ENCODE results near the gene SLC45A1.

SLC45A1 gene

GRCh38 chr1:8390707-8391106 lies 72.8 kb downstream of the SLC45A1 start:
- H3K9me3 ChIP-seq (ENCODE audit: control insufficient read depth, insufficient read depth, low read depth, low read length) = no peaks in the 10 kb centered on the region
- H3K4me3 ChIP-seq (ENCODE audit: low read depth, low read length) = no peak overlapping the region
- ChIA-PET POLR2A (no interaction called here), CTCF (no interaction called here)
- no peak overlapping the region for H3K27ac ChIP-seq (ENCODE audit: extremely low read depth, low read depth, low read length)
- TF ChIP-seq ZNF398 (tag by site-specific recombination; IDR thresholded peaks at IDR 0.05) = 0 out of 2 replicates have a peak, but pooled peaks have one; percentile 15
- TF ChIP-seq ZNF747 (tag by site-specific recombination; IDR thresholded peaks at IDR 0.05) = no peak
- H3K4me1 ChIP-seq (ENCODE audit: control insufficient read depth, insufficient read depth, low read length) = peaks cover 11% of the 10 kb centered on the region; the same call in 1 of the 2 replicates
- peaks cover 4 to 18% of the 10 kb centered on the region in 2 experiments; a peak in 2 of 3 replicates for H3K36me3 ChIP-seq (ENCODE audit: control insufficient read depth in 2 of 2, insufficient read depth in 1 of 2, low read length in 2 of 2)

GRCh38 chr1:8392522-8392921 lies 74.6 kb downstream of the SLC45A1 start:
- peaks cover 15% of the 10 kb centered on the region; the same call in 1 of the 2 replicates for H3K4me1 ChIP-seq (ENCODE audit: control insufficient read depth, insufficient read depth, low read length)
- peaks cover 4 to 22% of the 10 kb centered on the region in 2 experiments; a peak in 2 of 3 replicates for H3K36me3 ChIP-seq (ENCODE audit: control insufficient read depth in 2 of 2, insufficient read depth in 1 of 2, low read length in 2 of 2)
- POLR2A ChIA-PET = no interaction called here
- CTCF ChIA-PET = no interaction called here
- H3K27ac ChIP-seq (ENCODE audit: extremely low read depth, low read depth, low read length) = no peak overlapping the region
- no peak overlapping the region for H3K4me3 ChIP-seq (ENCODE audit: low read depth, low read length)
- H3K9me3 ChIP-seq (ENCODE audit: control insufficient read depth, insufficient read depth, low read depth, low read length) = no peaks in the 10 kb centered on the region
- TF ChIP-seq ZNF513 (tag by site-specific recombination; IDR thresholded peaks at IDR 0.05) (no peak), ZNF704 (tag by site-specific recombination; IDR thresholded peaks at IDR 0.05) (no peak), ZNF830 (tag by site-specific recombination; IDR thresholded peaks at IDR 0.05; ENCODE audit: low read depth) (no peak), ZBTB7A (tag by site-specific recombination; IDR thresholded peaks at IDR 0.05; ENCODE audit: low read depth) (no peak), REST (tag by site-specific recombination; IDR thresholded peaks at IDR 0.05) (no peak), ZFP3 (tag by site-specific recombination; IDR thresholded peaks at IDR 0.05; ENCODE audit: low read depth) (no peak), ZNF214 (tag by site-specific recombination; IDR thresholded peaks at IDR 0.05; ENCODE audit: borderline replicate concordance) (no peak), ZNF221 (tag by site-specific recombination; IDR thresholded peaks at IDR 0.05; ENCODE audit: borderline replicate concordance) (no peak), SP2 (tag by site-specific recombination; IDR thresholded peaks at IDR 0.05) (no peak), ZNF76 (tag by site-specific recombination; IDR thresholded peaks at IDR 0.05; ENCODE audit: borderline replicate concordance, low read depth) (no peak), KLF8 (tag by site-specific recombination; IDR thresholded peaks at IDR 0.05) (no peak), ZNF114 (tag by site-specific recombination; IDR thresholded peaks at IDR 0.05) (no peak), ZNF548 (tag by site-specific recombination; IDR thresholded peaks at IDR 0.05) (no peak), KLF10 (tag by site-specific recombination; IDR thresholded peaks at IDR 0.05) (no peak), ZNF629 (tag by site-specific recombination; IDR thresholded peaks at IDR 0.05) (no peak), GLIS2 (tag by site-specific recombination; IDR thresholded peaks at IDR 0.05) (no peak), GLIS1 (tag by site-specific recombination; IDR thresholded peaks at IDR 0.05) (no peak)

Data from HEK293 (cell line).